ENCODE data around the gene OR1F1.

- no peak for TF ChIP-seq CTCF (IDR thresholded peaks at IDR 0.05)
- TF ChIP-seq POLR2A (IDR thresholded peaks at IDR 0.05) = no peak
Observed at GRCh38 chr16:3152991-3153368, 35.0 kb upstream of the OR1F1 start.
